ENCODE data around the gene OARD1.
"Not testable (repeated sequence)": the region's sequence is repeated elsewhere in the genome, so short reads cannot be mapped to it uniquely, and the experiment has no call there.

OARD1 gene, protein sequence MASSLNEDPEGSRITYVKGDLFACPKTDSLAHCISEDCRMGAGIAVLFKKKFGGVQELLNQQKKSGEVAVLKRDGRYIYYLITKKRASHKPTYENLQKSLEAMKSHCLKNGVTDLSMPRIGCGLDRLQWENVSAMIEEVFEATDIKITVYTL

GRCh38 chr6:41071923-41072835, at the start of gene OARD1:
Gene OARD1, minus strand, starts transcription at chr6:41072356. Its CDS starts 722 bp downstream, at chr6:41071634.
- peak; percentile 99 for DNase-seq

DNA sequence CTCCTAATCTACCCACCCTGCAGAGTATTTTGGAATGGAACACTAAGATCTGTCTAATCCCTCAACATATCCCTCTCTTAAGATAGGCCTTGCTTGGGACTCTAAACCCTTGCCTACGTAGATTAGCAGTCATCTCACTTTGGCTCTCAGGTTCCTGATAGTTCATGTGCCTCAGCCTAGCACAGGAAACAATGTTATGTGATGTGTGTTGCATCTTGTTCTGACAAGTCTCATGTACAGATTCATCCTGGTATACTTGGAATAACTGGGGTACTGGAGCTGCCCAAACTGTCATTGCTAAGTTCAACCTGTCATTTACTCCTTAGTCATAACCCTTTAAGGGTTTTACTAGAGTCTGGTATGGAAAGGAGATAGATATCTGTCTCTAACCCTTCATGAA, 47.9 kb upstream of the OARD1 start:
- DNase-seq: no peak

GRCh38 chr6:41119508-41119907, 47.4 kb upstream of the OARD1 start:
- DNase-seq: no peak

DNA sequence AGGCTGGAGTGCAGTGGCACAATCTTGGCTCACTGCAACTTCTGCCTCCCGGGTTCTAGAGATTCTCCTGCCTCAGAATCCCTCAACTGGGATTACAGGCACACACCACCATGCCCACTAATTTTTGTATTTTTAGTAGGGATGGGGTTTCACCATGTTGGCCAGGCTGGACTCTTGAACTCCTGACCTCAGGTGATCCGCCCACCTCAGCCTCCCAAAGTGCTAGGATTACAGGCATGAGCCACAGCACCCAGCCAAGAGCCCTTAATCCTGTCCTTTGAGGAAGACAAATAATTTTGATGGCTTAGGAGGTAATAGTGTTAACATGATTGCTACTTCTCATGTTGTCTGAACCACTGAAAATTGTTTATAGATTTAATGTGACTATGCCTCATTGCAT, 42.9 kb upstream of the OARD1 start:
- DNase-seq: not testable (repeated sequence)

DNA sequence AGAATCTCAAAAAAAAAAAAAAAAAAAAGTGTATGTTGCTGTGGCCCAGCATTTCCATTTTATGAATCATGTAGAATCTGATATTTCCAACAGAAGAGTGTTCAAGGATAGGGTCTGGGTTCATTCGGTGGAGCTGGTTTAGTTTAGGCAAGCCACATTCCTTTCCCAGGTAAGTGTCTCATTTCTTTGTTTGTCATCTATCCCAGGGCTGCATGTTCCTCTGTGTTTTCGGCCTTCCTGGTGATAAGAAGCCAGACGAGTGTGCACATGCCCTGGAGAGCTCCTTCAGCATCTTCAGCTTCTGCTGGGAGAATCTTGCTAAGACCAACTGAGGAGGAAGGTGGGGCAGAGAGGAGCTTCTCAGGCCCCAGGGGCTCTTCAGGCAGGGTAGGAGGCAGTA, 38.9 kb upstream of the OARD1 start:
- no peak for DNase-seq

DNA sequence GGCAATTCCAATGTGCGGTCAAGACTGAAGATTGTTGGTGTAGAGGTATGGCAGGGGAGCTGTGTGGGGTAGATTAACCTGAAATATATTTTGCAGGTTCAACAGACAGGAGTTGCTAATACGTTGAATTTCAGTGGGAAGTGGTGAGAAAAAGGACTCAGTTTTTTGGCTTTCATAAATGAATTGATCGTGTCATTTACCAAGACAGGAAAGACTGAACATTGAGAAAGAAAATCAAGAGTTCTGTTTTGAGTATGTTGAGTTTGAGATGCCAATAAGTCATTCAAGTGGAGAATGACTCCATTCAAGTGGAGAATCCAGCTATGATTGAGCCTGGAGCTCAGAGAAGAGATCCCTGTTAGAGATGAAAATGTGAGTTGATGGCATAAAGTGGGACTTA, 31.7 kb upstream of the OARD1 start:
- no peak for DNase-seq

DNA sequence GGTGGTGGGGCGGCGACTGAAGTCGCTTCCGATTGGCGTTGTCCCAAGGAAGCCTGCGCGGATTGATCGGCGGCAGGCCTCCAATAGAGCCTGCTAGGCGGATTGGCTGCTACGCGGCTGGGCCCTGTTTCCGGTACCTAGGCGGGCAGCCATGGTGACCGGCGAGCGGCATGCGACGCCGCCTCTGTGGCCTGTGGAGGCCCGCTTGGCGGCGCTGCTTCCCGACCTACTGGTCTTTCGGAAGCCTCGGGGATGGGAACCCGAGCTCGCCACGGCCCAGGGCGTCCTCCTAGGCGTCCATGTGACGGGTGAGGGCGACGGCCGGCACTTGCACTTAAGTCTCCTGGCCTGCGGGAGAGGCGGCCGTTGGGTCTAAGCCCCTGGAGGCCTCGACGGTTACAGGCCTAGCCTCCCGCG, 28.7 kb upstream of the OARD1 start:
- DNase-seq: no peak

DNA sequence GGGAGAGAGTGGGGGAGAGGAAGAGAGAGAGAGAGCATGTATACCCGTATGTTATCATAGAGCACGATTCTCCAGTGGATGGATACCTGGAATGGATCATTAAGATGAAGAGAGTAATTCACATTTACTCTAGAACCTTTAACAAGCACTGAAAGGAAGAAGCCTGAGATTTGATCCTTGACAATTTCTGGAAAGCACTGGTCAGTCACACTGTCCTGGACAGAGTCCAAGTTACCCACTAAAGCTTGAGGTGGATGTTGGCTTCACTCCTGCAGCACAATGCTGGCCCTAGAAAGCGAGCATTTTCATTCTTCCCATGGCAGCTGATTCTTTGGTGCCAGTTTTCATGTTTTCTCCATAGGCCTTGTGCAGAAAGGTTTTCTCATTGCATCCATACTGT, 26.2 kb upstream of the OARD1 start:
- no peak for DNase-seq

- DNase-seq: no peak
These were observed 25.4 kb upstream of the OARD1 start for GRCh38 chr6:41097467-41098090.

GRCh38 chr6:41093729-41094128, 21.6 kb upstream of the OARD1 start:
- DNase-seq: no peak

- DNase-seq: no peak
These were observed 20.4 kb upstream of the OARD1 start for GRCh38 chr6:41092421-41093140.

GRCh38 chr6:41090841-41091761, 18.9 kb upstream of the OARD1 start:
- DNase-seq: no peak

- DNase-seq: no peak
These were observed 16.3 kb upstream of the OARD1 start for GRCh38 chr6:41088451-41088850.

GRCh38 chr6:41085182-41085581, 13.0 kb upstream of the OARD1 start:
- no peak for DNase-seq

DNA sequence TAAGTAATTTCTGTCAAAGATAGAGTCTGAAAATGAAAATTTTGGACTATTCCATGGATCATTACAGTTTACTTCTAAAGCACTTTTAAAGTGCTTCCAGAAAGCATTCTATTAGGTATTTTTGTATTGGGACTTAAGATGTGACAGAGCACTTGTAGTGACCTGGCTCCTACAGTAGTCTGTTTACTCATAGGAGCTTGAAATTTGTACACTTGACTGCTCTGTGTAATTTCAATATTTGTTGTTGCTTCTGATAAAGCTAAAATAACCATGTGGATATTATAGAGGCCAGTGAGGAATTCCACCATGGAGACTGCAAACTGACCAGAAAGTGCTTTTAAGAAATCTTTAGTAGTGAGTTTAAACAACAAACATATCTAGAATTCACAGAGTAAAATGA, 10.9 kb upstream of the OARD1 start:
- no peak for DNase-seq

DNA sequence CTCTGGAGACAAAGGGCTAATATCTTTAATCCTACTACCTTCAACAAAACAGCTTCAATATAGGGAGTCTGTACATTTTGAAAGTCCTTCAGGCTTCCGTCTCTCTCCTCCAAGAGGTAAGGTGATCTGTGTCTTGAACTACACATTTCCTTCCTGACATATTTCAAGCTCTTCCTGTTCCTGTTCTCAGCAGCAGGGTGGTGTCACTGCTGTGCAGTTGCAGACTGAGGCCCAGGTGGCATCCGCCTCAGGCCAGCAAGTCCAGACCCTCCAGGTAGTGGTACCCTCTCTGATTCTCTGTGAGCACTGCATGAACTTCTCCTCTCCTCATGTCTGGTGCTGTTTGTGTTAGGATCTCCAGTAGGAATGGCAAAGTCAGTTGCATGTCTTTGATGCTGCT, 8.5 kb upstream of the OARD1 start:
- peak; percentile 18 for DNase-seq

GRCh38 chr6:41079080-41079479, 6.9 kb upstream of the OARD1 start:
- DNase-seq: no peak

- DNase-seq: no peak
These were observed 5.9 kb upstream of the OARD1 start for GRCh38 chr6:41078101-41078500.

DNA sequence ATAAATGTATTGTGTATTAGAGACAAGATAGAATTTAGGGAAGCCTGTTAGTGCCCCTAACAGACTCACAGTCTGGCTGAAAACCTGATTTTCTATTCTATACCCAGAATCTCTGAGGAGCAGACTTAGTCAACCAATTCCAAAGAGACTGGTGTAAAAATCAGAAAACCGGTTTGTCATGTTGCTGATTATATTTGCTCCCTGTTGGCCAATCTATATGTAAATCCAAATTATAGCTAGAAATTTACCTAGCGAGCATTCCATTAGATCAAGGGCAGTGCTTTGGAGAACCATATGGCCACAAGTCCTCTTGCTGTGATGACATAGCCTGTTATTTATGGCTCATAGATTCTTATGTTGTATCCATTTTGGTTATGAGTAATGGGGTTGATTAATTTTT, 5.4 kb upstream of the OARD1 start:
- no peak for DNase-seq

GRCh38 chr6:41075651-41076626, 3.8 kb upstream of the OARD1 start:
- no peak for DNase-seq

Data from activated gamma-delta T cell treated with Interleukin-2 at 50 U/mL for 16 hours (primary cell).